Gastrocnemius medialis (tissue), 4 donors: ENCODE measurements around the gene PGS1.

Experiments used
- POLR2A ChIP-seq, 2 donors: fragments of 450-650 bp; IDR thresholded peaks; one replicate each; pipeline ENCODE4 v1.6.1; 2017; ENCODE audit warnings: antibody characterized with exemption in 2 of 2, mild to moderate bottlenecking in 2 of 2, moderate library complexity in 2 of 2
- TF ChIP-seq, protein P1 (sequence below), 5 experiments: fragments of 450-650 bp in 3 of 5; fragments of 200-600 bp in 2 of 5; sonication (generic) in 2 of 5; IDR thresholded peaks in 4 of 5; conservative IDR thresholded peaks in 1 of 5; 1 replicate in 4 of 5; 2 replicates in 1 of 5; pipeline ENCODE4 v1.5.1; 2016 to 2019; ENCODE audit warnings: antibody characterized with exemption in 5 of 5, mild to moderate bottlenecking in 3 of 5, moderate library complexity in 3 of 5

DNA sequence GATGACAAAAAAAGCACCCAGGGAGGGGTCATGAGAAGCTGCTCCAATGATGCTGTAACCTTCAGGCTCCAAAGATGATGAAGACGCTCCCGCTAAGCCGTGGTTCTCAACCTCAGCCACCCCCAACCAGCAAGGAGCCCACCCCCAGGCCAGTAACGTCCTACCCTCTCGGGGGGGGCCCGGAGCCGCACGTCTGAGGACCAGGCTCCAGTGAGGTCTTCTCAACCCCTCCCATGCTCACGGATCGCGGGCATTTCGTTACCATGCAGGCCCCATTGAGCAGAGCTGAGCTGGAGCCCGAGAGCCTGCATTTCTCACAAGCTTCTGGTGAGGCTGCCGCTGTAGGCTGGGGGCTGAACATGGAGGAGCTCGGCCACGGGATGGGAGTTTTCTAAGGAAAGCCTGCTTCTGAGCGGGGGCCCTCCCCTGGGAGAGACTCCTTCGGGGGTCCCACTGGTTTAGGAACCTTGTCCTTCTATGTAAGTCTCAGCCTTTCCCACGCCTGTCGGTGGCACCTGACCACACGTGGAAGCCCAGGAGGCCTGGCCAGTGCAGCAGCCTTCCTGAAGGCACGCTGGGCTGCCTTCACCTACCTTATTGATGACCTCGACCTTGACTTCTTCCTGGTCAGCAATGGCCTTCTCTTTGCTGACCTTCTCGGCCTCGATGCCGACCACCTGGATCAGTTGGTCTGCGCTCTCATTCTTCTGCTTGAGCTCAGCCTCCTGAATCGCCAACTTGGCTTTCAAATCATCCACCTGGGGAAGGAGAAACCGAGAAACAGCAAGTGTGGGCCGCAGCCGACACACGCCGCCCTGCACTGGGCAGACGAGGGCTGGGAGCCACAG, 82.7 kb downstream of the PGS1 start:
- TF ChIP-seq, protein P1, sequence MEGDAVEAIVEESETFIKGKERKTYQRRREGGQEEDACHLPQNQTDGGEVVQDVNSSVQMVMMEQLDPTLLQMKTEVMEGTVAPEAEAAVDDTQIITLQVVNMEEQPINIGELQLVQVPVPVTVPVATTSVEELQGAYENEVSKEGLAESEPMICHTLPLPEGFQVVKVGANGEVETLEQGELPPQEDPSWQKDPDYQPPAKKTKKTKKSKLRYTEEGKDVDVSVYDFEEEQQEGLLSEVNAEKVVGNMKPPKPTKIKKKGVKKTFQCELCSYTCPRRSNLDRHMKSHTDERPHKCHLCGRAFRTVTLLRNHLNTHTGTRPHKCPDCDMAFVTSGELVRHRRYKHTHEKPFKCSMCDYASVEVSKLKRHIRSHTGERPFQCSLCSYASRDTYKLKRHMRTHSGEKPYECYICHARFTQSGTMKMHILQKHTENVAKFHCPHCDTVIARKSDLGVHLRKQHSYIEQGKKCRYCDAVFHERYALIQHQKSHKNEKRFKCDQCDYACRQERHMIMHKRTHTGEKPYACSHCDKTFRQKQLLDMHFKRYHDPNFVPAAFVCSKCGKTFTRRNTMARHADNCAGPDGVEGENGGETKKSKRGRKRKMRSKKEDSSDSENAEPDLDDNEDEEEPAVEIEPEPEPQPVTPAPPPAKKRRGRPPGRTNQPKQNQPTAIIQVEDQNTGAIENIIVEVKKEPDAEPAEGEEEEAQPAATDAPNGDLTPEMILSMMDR (IDR thresholded peaks at IDR 0.05 in 4 of 5, conservative IDR thresholded peaks at IDR 0.05 in 1 of 5), result no peak
- TF ChIP-seq POLR2A (IDR thresholded peaks at IDR 0.05), result no peak
